GM23338 (cell line): ENCODE data around the gene POLDIP3.
"Not testable (repeated sequence)": the region's sequence is repeated elsewhere in the genome, so short reads cannot be mapped to it uniquely, and the experiment has no call there.

Source experiments
- CREB1 ChIP-seq: fragments of 250-450 bp; sonication (Bioruptor Pico); IDR thresholded peaks from 2 replicates; pipeline ENCODE4 v1.5.0; 2020; ENCODE audit warnings: low read depth, mild to moderate bottlenecking, moderate library complexity
- EZH2 ChIP-seq: fragments of 200-600 bp; sonication (generic); IDR thresholded peaks from one replicate; pipeline ENCODE4 v1.8.0; 2017; ENCODE audit warnings: antibody characterized with exemption, mild to moderate bottlenecking, low read depth; ENCODE audit not compliant: unreplicated experiment
- EZH2phosphoT487 ChIP-seq: fragments of 200-600 bp; sonication (generic); IDR thresholded peaks from one replicate; pipeline ENCODE4 v1.8.1; 2018; ENCODE audit warnings: antibody characterized with exemption; ENCODE audit not compliant: unreplicated experiment
- JUNB ChIP-seq: IDR thresholded peaks from one replicate; pipeline ENCODE4 v1.6.1; 2016; ENCODE audit warnings: antibody characterized with exemption; ENCODE audit not compliant: unreplicated experiment
- NANOG ChIP-seq: IDR thresholded peaks from 2 replicates; pipeline ENCODE4 v1.6.1; 2016; ENCODE audit warnings: antibody characterized with exemption, borderline replicate concordance
- POLR2AphosphoS5 ChIP-seq: IDR thresholded peaks from 2 replicates; pipeline ENCODE4 v1.6.1; 2016; ENCODE audit warnings: antibody characterized with exemption, low read depth
- STAT1 ChIP-seq: IDR thresholded peaks from one replicate; pipeline ENCODE4 v1.6.1; 2016; ENCODE audit warnings: antibody characterized with exemption; ENCODE audit not compliant: unreplicated experiment
- ZNF114 ChIP-seq: fragments of 250-450 bp; sonication (Bioruptor Pico); IDR thresholded peaks from 2 replicates; pipeline ENCODE4 v1.5.0; 2020; ENCODE audit warnings: mild to moderate bottlenecking, moderate library complexity
- ZNF331 ChIP-seq: fragments of 250-450 bp; sonication (Bioruptor Pico); IDR thresholded peaks from 2 replicates; pipeline ENCODE4 v1.5.0; 2020; ENCODE audit warnings: low read depth, mild to moderate bottlenecking, moderate library complexity
- TF ChIP-seq, protein P1 (sequence below), 2 experiments: fragments of 200-600 bp in 1 of 2; sonication (generic) in 1 of 2; conservative IDR thresholded peaks; 2 replicates each; pipeline versions ENCODE4 v1.5.1 to v1.6.1; 2016 to 2017; ENCODE audit warnings: antibody characterized with exemption in 2 of 2, low read depth in 2 of 2, mild to moderate bottlenecking in 2 of 2, moderate library complexity in 1 of 2
- TF ChIP-seq, protein P2 (sequence below): IDR thresholded peaks from one replicate; pipeline ENCODE4 v1.6.1; 2018; ENCODE audit warnings: antibody characterized with exemption; ENCODE audit not compliant: unreplicated experiment
- TF ChIP-seq, protein P3 (sequence below): IDR thresholded peaks from 2 replicates; pipeline ENCODE4 v1.6.1; 2016; ENCODE audit warnings: antibody characterized with exemption
- TF ChIP-seq, protein P4 (sequence below): fragments of 250-450 bp; sonication (Bioruptor Pico); IDR thresholded peaks from 2 replicates; pipeline ENCODE4 v1.5.0; 2020; ENCODE audit warnings: mild to moderate bottlenecking, moderate library complexity

DNA sequence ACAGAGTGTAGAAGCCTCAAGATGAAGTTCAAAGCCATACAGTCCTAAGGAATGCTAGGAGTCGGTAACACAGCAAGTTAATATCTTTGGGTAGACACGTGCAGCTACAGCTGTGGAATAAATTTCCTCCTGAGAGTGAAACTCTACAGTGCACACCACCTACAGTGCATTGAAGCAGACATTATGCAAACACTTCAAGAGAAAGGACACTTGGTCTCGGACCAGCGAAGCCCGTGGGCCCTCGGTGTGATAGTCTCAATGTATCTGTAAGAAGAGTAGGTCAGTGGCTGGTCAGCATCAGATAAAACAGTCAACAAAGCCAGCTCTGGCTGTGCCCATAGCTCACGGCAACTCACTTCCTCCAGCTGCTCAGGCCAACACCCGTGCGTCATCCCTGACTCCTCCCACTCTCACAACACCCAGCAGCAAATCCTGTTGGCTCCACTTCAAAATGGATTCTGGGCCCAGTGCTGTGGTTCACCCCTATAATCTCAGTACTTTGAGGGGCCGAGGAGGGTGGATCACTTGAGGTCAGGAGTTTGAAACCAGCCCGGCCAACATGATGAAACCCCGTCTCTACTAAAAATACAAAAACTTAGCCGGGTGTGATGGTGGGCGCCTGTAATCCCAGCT, 77.4 kb downstream of the POLDIP3 start:
- TF ChIP-seq, protein P1, sequence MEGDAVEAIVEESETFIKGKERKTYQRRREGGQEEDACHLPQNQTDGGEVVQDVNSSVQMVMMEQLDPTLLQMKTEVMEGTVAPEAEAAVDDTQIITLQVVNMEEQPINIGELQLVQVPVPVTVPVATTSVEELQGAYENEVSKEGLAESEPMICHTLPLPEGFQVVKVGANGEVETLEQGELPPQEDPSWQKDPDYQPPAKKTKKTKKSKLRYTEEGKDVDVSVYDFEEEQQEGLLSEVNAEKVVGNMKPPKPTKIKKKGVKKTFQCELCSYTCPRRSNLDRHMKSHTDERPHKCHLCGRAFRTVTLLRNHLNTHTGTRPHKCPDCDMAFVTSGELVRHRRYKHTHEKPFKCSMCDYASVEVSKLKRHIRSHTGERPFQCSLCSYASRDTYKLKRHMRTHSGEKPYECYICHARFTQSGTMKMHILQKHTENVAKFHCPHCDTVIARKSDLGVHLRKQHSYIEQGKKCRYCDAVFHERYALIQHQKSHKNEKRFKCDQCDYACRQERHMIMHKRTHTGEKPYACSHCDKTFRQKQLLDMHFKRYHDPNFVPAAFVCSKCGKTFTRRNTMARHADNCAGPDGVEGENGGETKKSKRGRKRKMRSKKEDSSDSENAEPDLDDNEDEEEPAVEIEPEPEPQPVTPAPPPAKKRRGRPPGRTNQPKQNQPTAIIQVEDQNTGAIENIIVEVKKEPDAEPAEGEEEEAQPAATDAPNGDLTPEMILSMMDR (conservative IDR thresholded peaks at IDR 0.05; ENCODE audit: low read depth in 2 of 2), result not testable (repeated sequence)
- TF ChIP-seq EZH2phosphoT487; EZH2; POLR2AphosphoS5; JUNB; STAT1; ZNF114; CREB1; ZNF331 (CRISPR knock-in tag); NANOG: not testable (repeated sequence)
- TF ChIP-seq, protein P2, sequence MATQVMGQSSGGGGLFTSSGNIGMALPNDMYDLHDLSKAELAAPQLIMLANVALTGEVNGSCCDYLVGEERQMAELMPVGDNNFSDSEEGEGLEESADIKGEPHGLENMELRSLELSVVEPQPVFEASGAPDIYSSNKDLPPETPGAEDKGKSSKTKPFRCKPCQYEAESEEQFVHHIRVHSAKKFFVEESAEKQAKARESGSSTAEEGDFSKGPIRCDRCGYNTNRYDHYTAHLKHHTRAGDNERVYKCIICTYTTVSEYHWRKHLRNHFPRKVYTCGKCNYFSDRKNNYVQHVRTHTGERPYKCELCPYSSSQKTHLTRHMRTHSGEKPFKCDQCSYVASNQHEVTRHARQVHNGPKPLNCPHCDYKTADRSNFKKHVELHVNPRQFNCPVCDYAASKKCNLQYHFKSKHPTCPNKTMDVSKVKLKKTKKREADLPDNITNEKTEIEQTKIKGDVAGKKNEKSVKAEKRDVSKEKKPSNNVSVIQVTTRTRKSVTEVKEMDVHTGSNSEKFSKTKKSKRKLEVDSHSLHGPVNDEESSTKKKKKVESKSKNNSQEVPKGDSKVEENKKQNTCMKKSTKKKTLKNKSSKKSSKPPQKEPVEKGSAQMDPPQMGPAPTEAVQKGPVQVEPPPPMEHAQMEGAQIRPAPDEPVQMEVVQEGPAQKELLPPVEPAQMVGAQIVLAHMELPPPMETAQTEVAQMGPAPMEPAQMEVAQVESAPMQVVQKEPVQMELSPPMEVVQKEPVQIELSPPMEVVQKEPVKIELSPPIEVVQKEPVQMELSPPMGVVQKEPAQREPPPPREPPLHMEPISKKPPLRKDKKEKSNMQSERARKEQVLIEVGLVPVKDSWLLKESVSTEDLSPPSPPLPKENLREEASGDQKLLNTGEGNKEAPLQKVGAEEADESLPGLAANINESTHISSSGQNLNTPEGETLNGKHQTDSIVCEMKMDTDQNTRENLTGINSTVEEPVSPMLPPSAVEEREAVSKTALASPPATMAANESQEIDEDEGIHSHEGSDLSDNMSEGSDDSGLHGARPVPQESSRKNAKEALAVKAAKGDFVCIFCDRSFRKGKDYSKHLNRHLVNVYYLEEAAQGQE, result not testable (repeated sequence)
- TF ChIP-seq, protein P3, sequence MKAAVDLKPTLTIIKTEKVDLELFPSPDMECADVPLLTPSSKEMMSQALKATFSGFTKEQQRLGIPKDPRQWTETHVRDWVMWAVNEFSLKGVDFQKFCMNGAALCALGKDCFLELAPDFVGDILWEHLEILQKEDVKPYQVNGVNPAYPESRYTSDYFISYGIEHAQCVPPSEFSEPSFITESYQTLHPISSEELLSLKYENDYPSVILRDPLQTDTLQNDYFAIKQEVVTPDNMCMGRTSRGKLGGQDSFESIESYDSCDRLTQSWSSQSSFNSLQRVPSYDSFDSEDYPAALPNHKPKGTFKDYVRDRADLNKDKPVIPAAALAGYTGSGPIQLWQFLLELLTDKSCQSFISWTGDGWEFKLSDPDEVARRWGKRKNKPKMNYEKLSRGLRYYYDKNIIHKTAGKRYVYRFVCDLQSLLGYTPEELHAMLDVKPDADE, result not testable (repeated sequence)
- TF ChIP-seq, protein P4, sequence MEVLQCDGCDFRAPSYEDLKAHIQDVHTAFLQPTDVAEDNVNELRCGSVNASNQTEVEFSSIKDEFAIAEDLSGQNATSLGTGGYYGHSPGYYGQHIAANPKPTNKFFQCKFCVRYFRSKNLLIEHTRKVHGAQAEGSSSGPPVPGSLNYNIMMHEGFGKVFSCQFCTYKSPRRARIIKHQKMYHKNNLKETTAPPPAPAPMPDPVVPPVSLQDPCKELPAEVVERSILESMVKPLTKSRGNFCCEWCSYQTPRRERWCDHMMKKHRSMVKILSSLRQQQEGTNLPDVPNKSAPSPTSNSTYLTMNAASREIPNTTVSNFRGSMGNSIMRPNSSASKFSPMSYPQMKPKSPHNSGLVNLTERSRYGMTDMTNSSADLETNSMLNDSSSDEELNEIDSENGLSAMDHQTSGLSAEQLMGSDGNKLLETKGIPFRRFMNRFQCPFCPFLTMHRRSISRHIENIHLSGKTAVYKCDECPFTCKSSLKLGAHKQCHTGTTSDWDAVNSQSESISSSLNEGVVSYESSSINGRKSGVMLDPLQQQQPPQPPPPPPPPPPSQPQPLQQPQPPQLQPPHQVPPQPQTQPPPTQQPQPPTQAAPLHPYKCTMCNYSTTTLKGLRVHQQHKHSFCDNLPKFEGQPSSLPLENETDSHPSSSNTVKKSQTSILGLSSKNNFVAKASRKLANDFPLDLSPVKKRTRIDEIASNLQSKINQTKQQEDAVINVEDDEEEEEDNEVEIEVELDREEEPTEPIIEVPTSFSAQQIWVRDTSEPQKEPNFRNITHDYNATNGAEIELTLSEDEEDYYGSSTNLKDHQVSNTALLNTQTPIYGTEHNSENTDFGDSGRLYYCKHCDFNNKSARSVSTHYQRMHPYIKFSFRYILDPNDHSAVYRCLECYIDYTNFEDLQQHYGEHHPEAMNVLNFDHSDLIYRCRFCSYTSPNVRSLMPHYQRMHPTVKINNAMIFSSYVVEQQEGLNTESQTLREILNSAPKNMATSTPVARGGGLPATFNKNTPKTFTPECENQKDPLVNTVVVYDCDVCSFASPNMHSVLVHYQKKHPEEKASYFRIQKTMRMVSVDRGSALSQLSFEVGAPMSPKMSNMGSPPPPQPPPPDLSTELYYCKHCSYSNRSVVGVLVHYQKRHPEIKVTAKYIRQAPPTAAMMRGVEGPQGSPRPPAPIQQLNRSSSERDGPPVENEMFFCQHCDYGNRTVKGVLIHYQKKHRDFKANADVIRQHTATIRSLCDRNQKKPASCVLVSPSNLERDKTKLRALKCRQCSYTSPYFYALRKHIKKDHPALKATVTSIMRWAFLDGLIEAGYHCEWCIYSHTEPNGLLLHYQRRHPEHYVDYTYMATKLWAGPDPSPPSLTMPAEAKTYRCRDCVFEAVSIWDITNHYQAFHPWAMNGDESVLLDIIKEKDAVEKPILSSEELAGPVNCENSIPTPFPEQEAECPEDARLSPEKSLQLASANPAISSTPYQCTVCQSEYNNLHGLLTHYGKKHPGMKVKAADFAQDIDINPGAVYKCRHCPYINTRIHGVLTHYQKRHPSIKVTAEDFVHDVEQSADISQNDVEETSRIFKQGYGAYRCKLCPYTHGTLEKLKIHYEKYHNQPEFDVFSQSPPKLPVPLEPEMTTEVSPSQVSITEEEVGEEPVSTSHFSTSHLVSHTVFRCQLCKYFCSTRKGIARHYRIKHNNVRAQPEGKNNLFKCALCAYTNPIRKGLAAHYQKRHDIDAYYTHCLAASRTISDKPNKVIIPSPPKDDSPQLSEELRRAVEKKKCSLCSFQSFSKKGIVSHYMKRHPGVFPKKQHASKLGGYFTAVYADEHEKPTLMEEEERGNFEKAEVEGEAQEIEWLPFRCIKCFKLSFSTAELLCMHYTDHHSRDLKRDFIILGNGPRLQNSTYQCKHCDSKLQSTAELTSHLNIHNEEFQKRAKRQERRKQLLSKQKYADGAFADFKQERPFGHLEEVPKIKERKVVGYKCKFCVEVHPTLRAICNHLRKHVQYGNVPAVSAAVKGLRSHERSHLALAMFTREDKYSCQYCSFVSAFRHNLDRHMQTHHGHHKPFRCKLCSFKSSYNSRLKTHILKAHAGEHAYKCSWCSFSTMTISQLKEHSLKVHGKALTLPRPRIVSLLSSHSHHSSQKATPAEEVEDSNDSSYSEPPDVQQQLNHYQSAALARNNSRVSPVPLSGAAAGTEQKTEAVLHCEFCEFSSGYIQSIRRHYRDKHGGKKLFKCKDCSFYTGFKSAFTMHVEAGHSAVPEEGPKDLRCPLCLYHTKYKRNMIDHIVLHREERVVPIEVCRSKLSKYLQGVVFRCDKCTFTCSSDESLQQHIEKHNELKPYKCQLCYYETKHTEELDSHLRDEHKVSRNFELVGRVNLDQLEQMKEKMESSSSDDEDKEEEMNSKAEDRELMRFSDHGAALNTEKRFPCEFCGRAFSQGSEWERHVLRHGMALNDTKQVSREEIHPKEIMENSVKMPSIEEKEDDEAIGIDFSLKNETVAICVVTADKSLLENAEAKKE (CRISPR knock-in tag), result not testable (repeated sequence)
